ENCODE data around the gene PRM2.

PRM2 gene

GRCh38 chr16:11260596-11260966, 15.7 kb downstream of the PRM2 start:
- ChIA-PET CTCF (interaction anchor here (0.5 kb wide), 1 partner anchor 238 kb away, joined by 3 read pairs; no protein-coding TSS in a partner anchor), POLR2A (ENCODE audit: low non-redundant PET) (no interaction called here)
- no peak for DNase-seq (ENCODE audit: low spot score)
- no peak overlapping the region for H3K27ac ChIP-seq
- no peak for TF ChIP-seq CTCF (conservative IDR thresholded peaks at IDR 0.05; ENCODE audit: low read depth)

- no peak for TF ChIP-seq CTCF (conservative IDR thresholded peaks at IDR 0.05; ENCODE audit: low read depth)
- CTCF ChIA-PET, result interaction anchor here (0.5 kb wide), 1 partner anchor 238 kb away, joined by 3 read pairs; no protein-coding TSS in a partner anchor
Measured at GRCh38 chr16:11259655-11260595, 16.4 kb downstream of the PRM2 start.

GRCh38 chr16:11258553-11259492, 17.5 kb downstream of the PRM2 start:
- ChIA-PET POLR2A (ENCODE audit: low non-redundant PET) (no interaction called here), CTCF (interaction anchor here (0.6 kb wide), 1 partner anchor 200 kb away, joined by 4 read pairs; no protein-coding TSS in a partner anchor)
- H3K27ac ChIP-seq, result no peak overlapping the region
- no peak for DNase-seq (ENCODE audit: low spot score)
- TF ChIP-seq CTCF (conservative IDR thresholded peaks at IDR 0.05; ENCODE audit: low read depth), result no peak

More at GRCh38 chr16:11259655-11260595, 16.4 kb downstream of the PRM2 start:
- DNase-seq (ENCODE audit: low spot score), result no peak
- POLR2A ChIA-PET (ENCODE audit: low non-redundant PET), result no interaction called here
- no peak overlapping the region for H3K27ac ChIP-seq

GRCh38 chr16:11257131-11257938, 18.9 kb downstream of the PRM2 start:
- ChIA-PET CTCF (interaction anchor here (0.6 to 2.3 kb wide), 6 partner anchors 11 to 414 kb away, joined by 3 to 8 read pairs (median 3); partner anchors contain the start of gene TNP2), POLR2A (ENCODE audit: low non-redundant PET) (no interaction called here)
- peak; percentile 78 for DNase-seq (ENCODE audit: low spot score)
- TF ChIP-seq CTCF (conservative IDR thresholded peaks at IDR 0.05; ENCODE audit: low read depth), result peak; percentile 79
- peak overlapping the region; percentile 87 for H3K27ac ChIP-seq

GRCh38 chr16:11256661-11257130, 19.6 kb downstream of the PRM2 start:
- peak overlapping the region; percentile 87 for H3K27ac ChIP-seq
- CTCF ChIA-PET, result interaction anchor here (0.6 to 2.3 kb wide), 14 partner anchors 12 to 415 kb away, joined by 3 to 8 read pairs (median 3); partner anchors contain the start of gene TNP2
- peak; percentile 27 for DNase-seq (ENCODE audit: low spot score)
- POLR2A ChIA-PET (ENCODE audit: low non-redundant PET), result interaction anchor here (0.6 to 1.1 kb wide), 6 partner anchors 101 to 286 kb away, joined by 3 to 5 read pairs (median 4); no protein-coding TSS in a partner anchor
- TF ChIP-seq CTCF (conservative IDR thresholded peaks at IDR 0.05; ENCODE audit: low read depth), result no peak
